K562 (cell line): Measurements from ENCODE around the gene CALML6. TPM values are rescaled to one million over a fixed set of nuclear protein-coding genes. Genes with fewer than 3 reads are reported as not detected.
A peak's percentile ranks its signal among the peaks of the same experiment; 100 is the strongest.

ENCODE experiments used
- BMI1 ChIP-seq: fragments of 150-350 bp; IDR thresholded peaks from 2 replicates; pipeline ENCODE4 v1.6.1; 2014; ENCODE audit warnings: low read length
- CHD4 ChIP-seq: fragments of 200-600 bp; sonication (generic); IDR thresholded peaks from 3 replicates; pipeline ENCODE4 v1.6.1; 2012; ENCODE audit warnings: low read depth, mild to moderate bottlenecking, mixed read lengths, low read length, inconsistent platforms; ENCODE audit not compliant: insufficient read depth, insufficient replicate concordance, poor library complexity, severe bottlenecking
- HDAC2 ChIP-seq: fragments of 450-650 bp; IDR thresholded peaks from 2 replicates; pipeline ENCODE4 v1.6.1; 2016; ENCODE audit warnings: mild to moderate bottlenecking
- KLF6 ChIP-seq: fragments of 250-450 bp; sonication (Bioruptor Pico); IDR thresholded peaks from 2 replicates; pipeline ENCODE4 v1.4.0; 2020; ENCODE audit warnings: mild to moderate bottlenecking, moderate library complexity, borderline replicate concordance
- MBD1 ChIP-seq: fragments of 250-450 bp; sonication (Bioruptor Pico); IDR thresholded peaks from 2 replicates; pipeline ENCODE4 v1.8.0; 2022; ENCODE audit warnings: inconsistent platforms
- NR2C2 ChIP-seq, 2 experiments: fragments of 200-800 bp in 1 of 2; sonication (Bioruptor generic) in 1 of 2; sonication (generic) in 1 of 2; formaldehyde crosslinking in 1 of 2; IDR thresholded peaks; 2 replicates each; pipeline versions ENCODE4 v1.6.1 to v1.8.0; 2016 to 2022; ENCODE audit warnings: mild to moderate bottlenecking in 1 of 2, missing compliant biosample characterization in 1 of 2, missing genetic modification characterization in 1 of 2, missing genetic modification reagents in 1 of 2
- PRMT5 ChIP-seq: sonication (generic); formaldehyde crosslinking; IDR thresholded peaks from 2 replicates; pipeline ENCODE4 v1.5.0; 2020; ENCODE audit warnings: missing genetic modification reagents
- RBFOX2 ChIP-seq: fragments of 200-400 bp; formaldehyde crosslinking; IDR thresholded peaks from 2 replicates; pipeline ENCODE4 v1.6.1; 2017; ENCODE audit warnings: low read depth, mild to moderate bottlenecking, low read length, moderate library complexity
- SRSF1 ChIP-seq: fragments of 200-400 bp; formaldehyde crosslinking; IDR thresholded peaks from 2 replicates; pipeline ENCODE4 v1.6.1; 2017; ENCODE audit warnings: mild to moderate bottlenecking, low read depth, low read length, moderate library complexity
- THAP12 ChIP-seq: fragments of 250-450 bp; sonication (Bioruptor Pico); IDR thresholded peaks from 2 replicates; pipeline ENCODE4 v1.9.0; 2021; ENCODE audit warnings: mild to moderate bottlenecking, inconsistent platforms
- U2AF2 ChIP-seq: fragments of 200-400 bp; formaldehyde crosslinking; optimal IDR thresholded peaks from 2 replicates; pipeline ENCODE3; 2017; ENCODE audit warnings: low read depth, mild to moderate bottlenecking, low read length
- YY1 ChIP-seq, 3 experiments: IDR thresholded peaks; 2 replicates each; pipeline ENCODE4 v1.6.1; 2011; ENCODE audit warnings: low read length in 2 of 3, mild to moderate bottlenecking in 2 of 3, moderate library complexity in 2 of 3, borderline replicate concordance in 1 of 3, control low read depth in 1 of 3, low read depth in 1 of 3; ENCODE audit not compliant: insufficient read depth in 3 of 3, insufficient replicate concordance in 2 of 3, control insufficient read depth in 1 of 3, insufficient read length in 1 of 3; ENCODE audit errors: extremely low read depth in 1 of 3
- ZNF197 ChIP-seq: fragments of 200-800 bp; sonication (Bioruptor generic); IDR thresholded peaks from 2 replicates; pipeline ENCODE4 v1.6.1; 2016; ENCODE audit warnings: low read depth, missing genetic modification characterization, missing compliant biosample characterization
- ZNF239 ChIP-seq: fragments of 250-450 bp; sonication (Bioruptor Pico); IDR thresholded peaks from 2 replicates; pipeline ENCODE4 v1.4.0; 2020; ENCODE audit warnings: mild to moderate bottlenecking
- polyA plus RNA-seq, 8 experiments: library from polyadenylated mRNA; depleted of rRNA in 4 of 8; stranded (reverse) in 5 of 8; unstranded in 3 of 8; fragments of >200 nt; fragmentation: Nextera tagmentation in 2 of 8; fragmentation: Illumina TruSeq in 1 of 8; extraction: Ambion mirVana in 2 of 8; extraction: Trizol in 1 of 8; gene quantifications; 2 replicates each; pipeline versions ENCODE4 v1.2.1 to v1.2.3, GENCODE V29; 2011 to 2014; ENCODE audit warnings: inconsistent platforms in 1 of 8, missing spikeins in 1 of 8
- total RNA-seq, 7 experiments: library from RNA; depleted of rRNA in 6 of 7; stranded (reverse); fragments of >200 nt in 6 of 7; fragmentation: Illumina TruSeq in 2 of 7; extraction: Trizol in 2 of 7; gene quantifications; 2 replicates each; pipeline versions ENCODE4 v1.2.1 to v1.2.3, GENCODE V29; 2011 to 2021; ENCODE audit warnings: low replicate concordance in 1 of 7
- TF ChIP-seq, protein P1 (sequence below): sonication (generic); formaldehyde crosslinking; IDR thresholded peaks from 2 replicates; pipeline ENCODE4 v1.9.0; 2022; ENCODE audit warnings: mild to moderate bottlenecking, missing genetic modification reagents
- TF ChIP-seq, protein P2 (sequence below): fragments of 450-650 bp; formaldehyde crosslinking; IDR thresholded peaks from 2 replicates; pipeline ENCODE4 v1.4.0; 2022; ENCODE audit warnings: missing genetic modification characterization

The CALML6 gene
- total and polyA plus RNA-seq, 9 of the 15 experiments (the other 6 are each of a cell fraction or from before 2014, with no cell fraction given), result 0.14 TPM; not detected in 8

DNA sequence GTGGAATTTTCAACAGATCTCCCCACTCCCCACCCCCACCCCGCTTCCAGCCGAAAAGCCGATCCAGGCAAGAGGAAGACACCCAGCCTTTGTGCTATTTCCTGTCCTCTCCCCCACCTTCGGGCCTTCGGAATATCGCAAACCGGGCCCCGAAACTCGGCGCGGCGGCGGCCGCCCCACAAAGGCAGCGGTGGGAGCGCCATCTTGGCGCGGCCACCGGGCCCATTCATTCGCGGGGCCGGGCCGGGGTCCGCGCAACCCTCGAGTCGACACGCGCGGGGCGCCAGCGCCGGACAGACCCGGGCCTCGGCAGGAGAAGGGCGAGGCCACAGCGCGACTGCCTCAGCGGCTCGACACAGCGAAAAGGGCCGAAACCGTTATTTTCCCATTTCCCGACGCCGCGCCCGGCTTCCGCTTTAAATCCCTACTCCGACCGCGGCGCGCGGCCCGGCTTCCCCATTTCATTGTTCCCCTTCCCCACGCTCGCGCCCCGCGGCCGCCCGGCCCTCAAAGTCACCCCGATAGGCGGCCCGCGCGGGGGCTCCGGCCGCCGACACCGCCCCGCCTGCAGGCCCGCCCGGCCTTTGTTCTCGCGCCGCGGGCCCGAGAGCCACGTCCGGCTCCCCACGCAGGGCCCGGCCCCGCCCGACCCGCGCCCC lies 25.1 kb upstream of the CALML6 start (continued):
- TF ChIP-seq ZNF239 (CRISPR knock-in tag) (no peak), MBD1 (no peak), KLF6 (CRISPR knock-in tag) (no peak), NR2C2 (CRISPR knock-in tag; IDR thresholded peaks at IDR 0.05) (peak; percentile 43), NR2C2 (tag; IDR thresholded peaks at IDR 0.05) (no peak), BMI1 (no peak), CHD4 (no peak), U2AF2 (no peak), RBFOX2 (peak; percentile 86), YY1 (IDR thresholded peaks at IDR 0.05; ENCODE audit: borderline replicate concordance in 1 of 3, control insufficient read depth in 1 of 3, extremely low read depth in 1 of 3, insufficient read depth in 3 of 3, insufficient read length in 1 of 3, insufficient replicate concordance in 2 of 3, low read depth in 1 of 3, low read length in 2 of 3) (peak; percentile 72 to 97 (median 90)), PRMT5 (CRISPR knock-in tag) (no peak), ZNF197 (CRISPR knock-in tag) (no peak), SRSF1 (no peak), THAP12 (0 out of 2 replicates have a peak, but pooled peaks have one; percentile 24), HDAC2 (no peak)
- TF ChIP-seq, protein P1, sequence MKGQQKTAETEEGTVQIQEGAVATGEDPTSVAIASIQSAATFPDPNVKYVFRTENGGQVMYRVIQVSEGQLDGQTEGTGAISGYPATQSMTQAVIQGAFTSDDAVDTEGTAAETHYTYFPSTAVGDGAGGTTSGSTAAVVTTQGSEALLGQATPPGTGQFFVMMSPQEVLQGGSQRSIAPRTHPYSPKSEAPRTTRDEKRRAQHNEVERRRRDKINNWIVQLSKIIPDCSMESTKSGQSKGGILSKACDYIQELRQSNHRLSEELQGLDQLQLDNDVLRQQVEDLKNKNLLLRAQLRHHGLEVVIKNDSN (CRISPR knock-in tag), result no peak
- TF ChIP-seq, protein P2, sequence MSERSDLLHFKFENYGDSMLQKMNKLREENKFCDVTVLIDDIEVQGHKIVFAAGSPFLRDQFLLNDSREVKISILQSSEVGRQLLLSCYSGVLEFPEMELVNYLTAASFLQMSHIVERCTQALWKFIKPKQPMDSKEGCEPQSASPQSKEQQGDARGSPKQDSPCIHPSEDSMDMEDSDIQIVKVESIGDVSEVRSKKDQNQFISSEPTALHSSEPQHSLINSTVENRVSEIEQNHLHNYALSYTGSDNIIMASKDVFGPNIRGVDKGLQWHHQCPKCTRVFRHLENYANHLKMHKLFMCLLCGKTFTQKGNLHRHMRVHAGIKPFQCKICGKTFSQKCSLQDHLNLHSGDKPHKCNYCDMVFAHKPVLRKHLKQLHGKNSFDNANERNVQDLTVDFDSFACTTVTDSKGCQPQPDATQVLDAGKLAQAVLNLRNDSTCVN (CRISPR knock-in tag), result no peak
